Neural progenitor cell (in vitro differentiated cells): ENCODE measurements around the gene VEZF1. TPM values are rescaled to one million over a fixed set of nuclear protein-coding genes. Genes with fewer than 3 reads are reported as not detected.

Experiments used
- DNase-seq: peaks from one replicate; pipeline ENCODE4 v3.0.0-alpha.2; 2016; ENCODE audit warnings: low spot score
- H2AFZ ChIP-seq: fragments of 200-600 bp; sonication (generic); replicated peaks from 2 replicates; pipeline ENCODE4 v1.6.1; 2016; ENCODE audit warnings: antibody characterized with exemption
- H3F3A ChIP-seq: fragments of 200-600 bp; sonication (generic); 2 replicates; pipeline ENCODE4 v1.6.1; 2016; ENCODE audit warnings: antibody characterized with exemption, low read depth
- H3K27ac ChIP-seq: fragments of 200-600 bp; sonication (generic); 2 replicates; pipeline ENCODE4 v1.5.1; 2016; ENCODE audit warnings: mild to moderate bottlenecking
- H3K27me3 ChIP-seq: fragments of 200-600 bp; sonication (generic); 2 replicates; pipeline ENCODE4 v1.6.1; 2016; ENCODE audit warnings: mild to moderate bottlenecking, moderate library complexity
- H3K36me3 ChIP-seq: fragments of 200-600 bp; sonication (generic); 2 replicates; pipeline ENCODE4 v1.5.1; 2016
- H3K4me1 ChIP-seq: fragments of 200-600 bp; sonication (generic); 2 replicates; pipeline ENCODE4 v1.6.1; 2016; ENCODE audit warnings: mixed run types
- H3K4me2 ChIP-seq: fragments of 200-600 bp; sonication (generic); 2 replicates; pipeline ENCODE4 v1.6.1; 2016
- H3K4me3 ChIP-seq: fragments of 200-600 bp; sonication (generic); 2 replicates; pipeline ENCODE4 v1.5.1; 2016
- H3K79me2 ChIP-seq: fragments of 200-600 bp; sonication (generic); 2 replicates; pipeline ENCODE4 v1.6.1; 2016; ENCODE audit warnings: low read depth
- H3K9ac ChIP-seq: fragments of 200-600 bp; sonication (generic); 2 replicates; pipeline ENCODE4 v1.6.1; 2016
- H3K9me3 ChIP-seq: fragments of 200-600 bp; sonication (generic); 2 replicates; pipeline ENCODE4 v1.5.1; 2016; ENCODE audit warnings: low read depth
- H4K20me1 ChIP-seq: fragments of 200-600 bp; sonication (generic); 2 replicates; pipeline ENCODE4 v1.6.1; 2016; ENCODE audit warnings: low read depth
- H3K27ac Mint-ChIP-seq: 3 replicates; pipeline ENCODE4 v1.8.0; 2021; ENCODE audit warnings: mixed read lengths
- H3K27me3 Mint-ChIP-seq: 2 replicates; pipeline ENCODE4 v1.8.0; 2022; ENCODE audit warnings: low read depth, mild to moderate bottlenecking, inconsistent platforms, moderate library complexity, mixed read lengths; ENCODE audit not compliant: insufficient read depth
- H3K36me3 Mint-ChIP-seq: 3 replicates; pipeline ENCODE4 v1.8.0; 2021; ENCODE audit warnings: mixed read lengths
- H3K4me1 Mint-ChIP-seq: 3 replicates; pipeline ENCODE4 v1.8.0; 2021; ENCODE audit warnings: mixed read lengths
- H3K4me3 Mint-ChIP-seq: 3 replicates; pipeline ENCODE4 v1.8.0; 2021; ENCODE audit warnings: mild to moderate bottlenecking, moderate library complexity, mixed read lengths
- H3K9me3 Mint-ChIP-seq: 3 replicates; pipeline ENCODE4 v1.8.0; 2020; ENCODE audit warnings: mixed read lengths
- CTCF ChIP-seq: fragments of 200-600 bp; sonication (generic); IDR thresholded peaks from 2 replicates; pipeline ENCODE4 v1.5.1; 2017; ENCODE audit warnings: antibody characterized with exemption, mild to moderate bottlenecking
- EZH2 ChIP-seq: fragments of 200-600 bp; sonication (generic); IDR thresholded peaks from 2 replicates; pipeline ENCODE4 v1.6.1; 2017; ENCODE audit warnings: antibody characterized with exemption, mild to moderate bottlenecking, moderate library complexity
- EZH2phosphoT487 ChIP-seq: fragments of 200-600 bp; sonication (generic); IDR thresholded peaks from 2 replicates; pipeline ENCODE4 v1.6.1; 2017; ENCODE audit warnings: antibody characterized with exemption
- total RNA-seq: library from RNA; depleted of rRNA; stranded (reverse); fragments of >200 nt; gene quantifications from 2 replicates; pipeline ENCODE4 v1.2.3, GENCODE V29; 2015; ENCODE audit warnings: low replicate concordance

The VEZF1 gene
- total RNA-seq, 1 donor from 2014 or later = 90.4 TPM

DNA sequence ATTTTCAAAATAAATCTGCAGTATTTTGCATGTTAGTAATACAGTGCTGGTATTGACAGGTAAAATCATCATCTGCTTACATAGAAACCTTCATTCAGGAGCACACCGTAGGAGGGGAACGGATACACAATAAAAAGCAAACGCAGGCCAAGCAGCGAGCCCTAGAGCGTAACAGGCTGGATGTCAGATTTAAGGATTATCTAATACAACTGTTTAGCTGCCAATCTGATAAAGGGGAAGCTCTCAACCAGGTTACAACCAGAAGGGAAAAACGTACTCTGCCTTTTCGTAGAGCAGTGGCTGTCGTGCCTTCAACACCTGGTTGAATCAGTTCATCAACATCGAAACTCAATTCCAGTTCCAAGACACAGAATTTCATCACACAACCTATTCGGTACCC, 16.5 kb downstream of the VEZF1 start:
- Mint-ChIP-seq H3K9me3 (no peaks in the 10 kb centered on the region), H3K27ac (no peak overlapping the region)
- no peak for DNase-seq

GRCh38 chr17:57970710-57971109, 17.3 kb downstream of the VEZF1 start:
- Histone ChIP-seq H3K27ac (peak overlapping the region; percentile 67), H3K9me3 (no peaks in the 10 kb centered on the region), H3F3A (peaks cover 38% of the 10 kb centered on the region), H3K27me3 (no peaks in the 10 kb centered on the region), H4K20me1 (peaks cover 30% of the 10 kb centered on the region), H3K4me3 (no peak overlapping the region), H3K9ac (no peak overlapping the region), H3K79me2 (no peaks in the 10 kb centered on the region), H3K36me3 (peaks cover 3% of the 10 kb centered on the region), H3K4me2 (no peak overlapping the region), H3K4me1 (peaks cover 7% of the 10 kb centered on the region), H2AFZ (no peak overlapping the region)
- Mint-ChIP-seq H3K9me3 (no peaks in the 10 kb centered on the region), H3K27ac (no peak overlapping the region), H3K36me3 (peaks cover 19% of the 10 kb centered on the region), H3K27me3 (peaks cover 4% of the 10 kb centered on the region), H3K4me3 (no peak overlapping the region), H3K4me1 (peaks cover 42% of the 10 kb centered on the region)
- DNase-seq = no peak
- TF ChIP-seq EZH2phosphoT487 (no peak), EZH2 (no peak), CTCF (no peak)

More for the DNA sequence above, 16.5 kb downstream of the VEZF1 start:
- Histone ChIP-seq H3K4me1 (peaks cover 7% of the 10 kb centered on the region), H3K79me2 (peaks cover 7% of the 10 kb centered on the region), H3K27ac (no peak overlapping the region), H3K27me3 (no peaks in the 10 kb centered on the region), H3K9ac (no peak overlapping the region), H3K4me2 (no peak overlapping the region), H3K9me3 (no peaks in the 10 kb centered on the region), H3F3A (peaks cover 43% of the 10 kb centered on the region), H2AFZ (no peak overlapping the region), H4K20me1 (peaks cover 39% of the 10 kb centered on the region), H3K4me3 (no peak overlapping the region), H3K36me3 (peaks cover 8% of the 10 kb centered on the region)
- Mint-ChIP-seq H3K4me1 (peaks cover 36% of the 10 kb centered on the region), H3K27me3 (peaks cover 3% of the 10 kb centered on the region), H3K4me3 (no peak overlapping the region), H3K36me3 (peaks cover 26% of the 10 kb centered on the region)
- TF ChIP-seq EZH2phosphoT487 (no peak), CTCF (no peak), EZH2 (no peak)

- Histone ChIP-seq H4K20me1 (peaks cover 16% of the 10 kb centered on the region), H3K36me3 (no peaks in the 10 kb centered on the region), H2AFZ (no peak overlapping the region), H3F3A (peaks cover 35% of the 10 kb centered on the region), H3K27ac (no peak overlapping the region), H3K4me3 (no peak overlapping the region), H3K4me1 (peaks cover 7% of the 10 kb centered on the region), H3K4me2 (no peak overlapping the region), H3K79me2 (no peaks in the 10 kb centered on the region), H3K27me3 (no peaks in the 10 kb centered on the region), H3K9ac (no peak overlapping the region), H3K9me3 (no peaks in the 10 kb centered on the region)
- Mint-ChIP-seq H3K9me3 (no peaks in the 10 kb centered on the region), H3K36me3 (peaks cover 8% of the 10 kb centered on the region), H3K4me1 (peaks cover 42% of the 10 kb centered on the region), H3K4me3 (no peak overlapping the region), H3K27me3 (peaks cover 6% of the 10 kb centered on the region), H3K27ac (no peak overlapping the region)
- TF ChIP-seq EZH2 = no peak
- TF ChIP-seq CTCF = no peak
- TF ChIP-seq EZH2phosphoT487 = no peak
- DNase-seq = no peak
Measured at GRCh38 chr17:57968456-57968855, 19.6 kb downstream of the VEZF1 start.
